Regular cardiac myocyte (primary cell): ENCODE results near the gene ADAMTS5. TPM values are rescaled to one million over a fixed set of nuclear protein-coding genes. Genes with fewer than 3 reads are reported as not detected.

Experiments
- total RNA-seq: library from RNA; depleted of rRNA; stranded (reverse); fragments of >200 nt; gene quantifications from 2 replicates; pipeline ENCODE4 v1.2.3, GENCODE V29; 2014

ADAMTS5 gene
- 3.8 and 5.1 TPM in 2 replicates for total RNA-seq

GRCh38 chr21:26967062-26967913 lies at the start of gene ADAMTS5:
Gene ADAMTS5 (minus strand): TSS chr21:26967088. CDS start chr21:26966391, 697 bp downstream.

Other genes with a start within 250 kb of the ADAMTS5 start
- 274 and 457 TPM in 2 replicates for gene ADAMTS1, start 121.7 kb downstream of the ADAMTS5 start, total RNA-seq